Activated CD8-positive, alpha-beta memory T cell treated with anti-CD3 and anti-CD28 coated beads, Interleukin-2, amount 10 ng/mL, durations not matched to agents 7 days and 5 days (primary cell): ENCODE results near the gene SPP2. TPM values are rescaled to one million over a fixed set of nuclear protein-coding genes. Genes with fewer than 3 reads are reported as not detected.
A peak's percentile ranks its signal among the peaks of the same experiment; 100 is the strongest.

ENCODE experiments used
- ATAC-seq: fragments of 150-1000 bp; cut with Tn5 transposase; one replicate; pipeline ENCODE4 v1.10.0; 2021; ENCODE audit warnings: moderate library complexity
- CTCF ChIA-PET: fragments of 350-600 bp; sonication (Branson Sonifier 250); formaldehyde crosslinking; loops from one replicate; lab custom pipeline; 2021; ENCODE audit warnings: antibody characterized with exemption; lab: Charles Lee
- DNase-seq: peaks from one replicate; pipeline ENCODE4 v3.0.0-alpha.2; 2020
- H3K27ac Mint-ChIP-seq: one replicate; pipeline ENCODE4 v1.8.0; 2021; ENCODE audit warnings: mild to moderate bottlenecking, mixed read lengths
- H3K27me3 Mint-ChIP-seq: one replicate; pipeline ENCODE4 v1.8.0; 2021; ENCODE audit warnings: mixed read lengths
- H3K36me3 Mint-ChIP-seq: one replicate; pipeline ENCODE4 v1.8.0; 2021; ENCODE audit warnings: mild to moderate bottlenecking, mixed read lengths
- H3K4me1 Mint-ChIP-seq: one replicate; pipeline ENCODE4 v1.8.0; 2021; ENCODE audit warnings: mixed read lengths
- H3K4me3 Mint-ChIP-seq: one replicate; pipeline ENCODE4 v1.8.0; 2021; ENCODE audit warnings: mild to moderate bottlenecking, moderate library complexity, mixed read lengths
- H3K9me3 Mint-ChIP-seq: one replicate; pipeline ENCODE4 v1.8.0; 2022; ENCODE audit warnings: low read depth, mixed read lengths
- total RNA-seq, 2 experiments: library from RNA; stranded (reverse); gene quantifications; one replicate each; pipeline ENCODE4 v1.2.3, GENCODE V29; 2021

The SPP2 gene
- total RNA-seq, 2 experiments from 2014 or later, result not detected

GRCh38 chr2:234025891-234026401 is 24.6 kb upstream of the SPP2 start:
- peaks cover 4% of the 10 kb centered on the region for H3K9me3 Mint-ChIP-seq
- H3K27me3 Mint-ChIP-seq, result peaks cover 3% of the 10 kb centered on the region
- H3K4me1 Mint-ChIP-seq, result peaks cover 35% of the 10 kb centered on the region
- CTCF ChIA-PET, result interaction anchor here (1.3 to 1.5 kb wide), 2 partner anchors 8 to 520 kb away, joined by 3 read pairs; no protein-coding TSS in a partner anchor
- DNase-seq (no peak), ATAC-seq (peak; percentile 20)
- peak overlapping the region; percentile 63 for H3K4me3 Mint-ChIP-seq
- peaks cover 5% of the 10 kb centered on the region for H3K36me3 Mint-ChIP-seq
- peak overlapping the region; percentile 76 for H3K27ac Mint-ChIP-seq

GRCh38 chr2:234026693-234027254 is 23.7 kb upstream of the SPP2 start:
- Mint-ChIP-seq H3K27ac (peak overlapping the region; percentile 53), H3K4me3 (peak overlapping the region; percentile 25), H3K36me3 (peaks cover 10% of the 10 kb centered on the region), H3K4me1 (peaks cover 43% of the 10 kb centered on the region), H3K9me3 (peaks cover 4% of the 10 kb centered on the region), H3K27me3 (peaks cover 3% of the 10 kb centered on the region)
- CTCF ChIA-PET, result no interaction called here
- DNase-seq (no peak), ATAC-seq (no peak)

DNA sequence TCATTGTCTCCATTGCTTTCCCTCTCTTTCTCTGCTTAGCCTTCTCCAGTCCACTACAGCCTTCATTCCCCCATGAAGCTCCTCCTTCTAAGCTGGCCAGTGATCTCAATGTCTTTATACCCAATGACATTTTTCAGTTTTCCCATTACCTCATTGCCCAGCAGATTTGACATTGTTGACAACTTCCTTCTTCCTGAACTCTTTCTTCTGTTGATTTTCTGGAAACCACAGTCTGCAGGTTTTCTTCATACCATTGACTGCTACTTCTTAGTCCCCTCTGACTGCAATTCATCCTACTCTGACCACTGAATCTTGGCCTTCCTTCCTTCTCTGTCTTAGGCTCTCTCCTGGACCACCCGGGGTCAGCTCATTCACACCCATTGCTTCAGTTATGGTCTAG is 22.9 kb upstream of the SPP2 start:
- Mint-ChIP-seq H3K4me3 (no peak overlapping the region), H3K27ac (peak overlapping the region; percentile 9), H3K9me3 (peaks cover 4% of the 10 kb centered on the region), H3K36me3 (peaks cover 15% of the 10 kb centered on the region), H3K4me1 (peaks cover 52% of the 10 kb centered on the region), H3K27me3 (peaks cover 3% of the 10 kb centered on the region)
- CTCF ChIA-PET, result interaction anchor here (1.0 kb wide), 1 partner anchor 8 kb away, joined by 3 read pairs; no protein-coding TSS in a partner anchor
- DNase-seq (no peak), ATAC-seq (no peak)

DNA sequence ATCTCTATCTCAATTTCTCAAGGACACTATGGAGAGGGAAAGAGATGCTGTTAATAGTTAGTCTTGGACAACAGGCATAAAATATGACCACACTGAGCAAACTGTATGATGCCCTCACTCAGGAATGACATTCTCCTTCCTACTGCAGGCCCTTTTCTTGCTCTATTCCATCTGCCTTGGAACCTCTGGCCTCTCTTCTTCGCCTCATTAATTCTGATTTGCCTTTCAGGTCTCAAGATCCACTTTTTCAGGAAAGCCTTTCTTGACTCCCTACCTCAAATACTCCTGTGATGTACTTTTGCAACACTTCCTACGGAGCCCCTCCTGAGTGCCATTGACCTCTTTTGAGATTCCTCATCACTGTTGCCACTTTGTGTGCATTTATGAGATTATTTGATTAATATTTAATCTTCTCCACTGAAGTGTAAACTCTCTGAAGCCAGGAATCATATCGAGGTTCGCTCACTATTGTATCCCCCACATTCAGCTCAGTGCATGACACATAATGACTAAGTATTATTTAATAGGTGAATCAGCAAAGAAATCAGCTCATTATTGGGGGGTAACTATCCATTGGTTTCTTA is 21.3 kb upstream of the SPP2 start:
- CTCF ChIA-PET, result interaction anchor here (1.0 kb wide), 1 partner anchor 106 kb away, joined by 3 read pairs; no protein-coding TSS in a partner anchor
- no peak overlapping the region for H3K4me3 Mint-ChIP-seq
- no peak overlapping the region for H3K27ac Mint-ChIP-seq
- ATAC-seq (no peak), DNase-seq (no peak)
- peaks cover 11% of the 10 kb centered on the region for H3K9me3 Mint-ChIP-seq
- peaks cover 62% of the 10 kb centered on the region for H3K4me1 Mint-ChIP-seq
- peaks cover 29% of the 10 kb centered on the region for H3K36me3 Mint-ChIP-seq
- H3K27me3 Mint-ChIP-seq, result peaks cover 6% of the 10 kb centered on the region

- Mint-ChIP-seq H3K27ac (peak overlapping the region; percentile 44), H3K36me3 (peaks cover 32% of the 10 kb centered on the region), H3K4me1 (peaks cover 51% of the 10 kb centered on the region), H3K27me3 (peaks cover 6% of the 10 kb centered on the region), H3K9me3 (peaks cover 14% of the 10 kb centered on the region), H3K4me3 (no peak overlapping the region)
- CTCF ChIA-PET, result no interaction called here
- ATAC-seq (no peak), DNase-seq (no peak)
Measured at GRCh38 chr2:234031207-234031606, 19.3 kb upstream of the SPP2 start.

DNA sequence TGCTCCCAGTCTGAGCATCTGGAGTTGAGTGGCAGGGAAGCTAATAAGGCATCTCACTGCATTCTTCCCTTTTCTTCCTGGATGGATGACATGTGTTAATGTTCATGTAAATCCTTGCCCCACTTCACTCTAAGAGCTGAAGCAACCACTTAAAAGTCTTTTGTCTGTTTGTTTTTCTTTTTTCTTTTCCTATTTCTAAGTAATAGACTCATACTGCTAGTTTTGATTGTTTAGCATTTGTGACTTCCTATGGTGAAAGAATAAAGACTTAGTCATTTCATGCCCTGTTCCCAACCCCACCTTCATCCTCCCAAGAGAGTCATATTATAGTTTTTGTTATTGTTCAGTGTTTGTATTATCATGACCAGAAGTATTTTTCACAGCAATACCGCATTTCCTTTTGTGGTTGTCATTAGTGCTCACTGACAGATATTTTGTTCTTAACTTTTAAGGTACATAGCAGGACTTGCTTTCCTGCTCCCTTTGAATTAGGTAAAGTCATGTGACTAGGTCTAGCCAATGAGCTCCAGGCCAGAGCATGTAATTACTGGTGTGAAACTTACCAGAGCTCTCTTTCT is 18.1 kb upstream of the SPP2 start:
- ATAC-seq, result peak; percentile 91
- Mint-ChIP-seq H3K36me3 (peaks cover 36% of the 10 kb centered on the region), H3K9me3 (peaks cover 20% of the 10 kb centered on the region), H3K4me1 (peaks cover 40% of the 10 kb centered on the region), H3K4me3 (no peak overlapping the region), H3K27ac (peak overlapping the region; percentile 76), H3K27me3 (peaks cover 14% of the 10 kb centered on the region)
- peak; percentile 87 for DNase-seq
- CTCF ChIA-PET, result interaction anchor here (0.8 to 1.6 kb wide), 5 partner anchors 9 to 257 kb away, joined by 3 to 6 read pairs (median 3); no protein-coding TSS in a partner anchor

DNA sequence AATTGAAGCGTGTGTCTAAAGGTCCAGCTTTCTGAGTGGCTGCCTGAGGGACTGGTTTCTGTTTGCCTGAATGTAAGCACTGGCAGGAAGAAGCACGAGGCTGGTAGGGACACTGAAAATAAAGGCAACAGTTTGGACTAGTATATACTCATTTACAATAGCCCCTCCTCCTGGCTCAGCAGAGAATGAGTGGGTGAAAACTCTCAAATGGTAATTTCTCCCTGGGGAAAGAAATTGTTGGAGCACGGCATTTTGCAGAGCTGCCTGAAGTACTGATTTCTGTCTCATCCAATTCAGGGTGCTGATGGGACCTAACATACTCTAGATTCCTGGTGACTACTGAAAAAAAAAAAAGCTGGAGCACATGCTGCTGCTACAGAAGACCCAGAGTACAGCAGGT is 17.3 kb upstream of the SPP2 start:
- CTCF ChIA-PET, result interaction anchor here (0.8 to 1.6 kb wide), 7 partner anchors 8 to 468 kb away, joined by 3 to 6 read pairs (median 3); no protein-coding TSS in a partner anchor
- Mint-ChIP-seq H3K4me3 (no peak overlapping the region), H3K36me3 (peaks cover 37% of the 10 kb centered on the region), H3K4me1 (peaks cover 34% of the 10 kb centered on the region), H3K9me3 (peaks cover 22% of the 10 kb centered on the region), H3K27ac (peak overlapping the region; percentile 76), H3K27me3 (peaks cover 16% of the 10 kb centered on the region)
- no peak for DNase-seq
- ATAC-seq, result no peak

DNA sequence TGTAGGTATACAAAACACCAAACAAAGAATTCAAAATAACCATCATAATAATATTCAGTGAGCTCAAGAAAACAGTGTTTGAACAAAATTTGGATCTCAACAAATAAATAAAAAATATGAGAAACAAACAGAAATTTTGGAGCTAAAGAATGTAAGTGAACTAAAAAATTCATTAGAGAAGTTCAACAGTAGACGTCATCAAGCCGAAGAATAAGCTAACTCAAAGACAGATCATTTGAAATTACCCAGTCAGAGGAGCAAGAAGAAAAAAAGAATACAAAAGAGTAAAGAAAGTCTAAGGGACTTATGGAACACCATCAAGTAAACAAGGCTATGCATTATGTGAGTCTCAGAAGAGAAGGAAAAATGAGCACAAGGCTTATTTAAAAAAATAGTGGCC is 16.6 kb upstream of the SPP2 start:
- CTCF ChIA-PET, result interaction anchor here (0.9 to 1.2 kb wide), 3 partner anchors 9 to 467 kb away, joined by 3 to 4 read pairs (median 3); no protein-coding TSS in a partner anchor
- H3K9me3 Mint-ChIP-seq, result peaks cover 22% of the 10 kb centered on the region

DNA sequence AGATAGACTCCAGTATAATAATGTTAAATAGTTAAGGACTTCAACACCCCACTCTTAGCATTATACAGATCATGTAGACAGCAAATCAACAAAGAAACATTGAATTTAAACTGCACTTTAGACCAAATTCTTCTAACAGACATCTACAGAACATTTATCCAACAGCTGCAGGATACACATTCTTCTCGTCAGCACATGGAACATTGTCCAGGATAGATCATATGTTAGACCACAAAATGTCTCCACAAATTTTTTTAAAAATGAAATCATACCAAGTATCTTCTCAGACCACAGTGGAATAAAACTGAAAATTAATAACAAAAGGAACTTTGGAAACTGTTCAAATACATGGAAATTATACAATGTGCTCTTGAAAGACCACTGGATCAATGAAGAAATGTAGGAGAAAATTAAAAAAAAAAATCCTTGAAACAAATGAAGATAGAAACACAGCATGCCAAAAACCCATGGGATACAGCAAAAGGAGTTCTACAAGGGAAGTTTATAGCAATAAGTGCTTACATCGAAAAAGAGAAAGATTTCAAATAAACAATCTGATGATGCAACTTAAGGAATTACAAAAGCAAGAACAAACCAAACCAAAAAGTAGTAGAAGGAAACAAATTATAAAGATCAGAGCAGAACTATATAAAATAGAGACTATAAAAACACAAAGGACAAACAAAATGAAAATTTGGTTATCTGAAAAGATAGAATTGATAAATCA is 12.3 kb upstream of the SPP2 start:
- Mint-ChIP-seq H3K36me3 (peaks cover 21% of the 10 kb centered on the region), H3K9me3 (peaks cover 20% of the 10 kb centered on the region), H3K27me3 (peaks cover 47% of the 10 kb centered on the region), H3K4me3 (no peak overlapping the region), H3K4me1 (peaks cover 4% of the 10 kb centered on the region), H3K27ac (no peak overlapping the region)
- DNase-seq (no peak), ATAC-seq (no peak)
- CTCF ChIA-PET, result no interaction called here

More for the DNA sequence above, 16.6 kb upstream of the SPP2 start:
- Mint-ChIP-seq H3K4me3 (no peak overlapping the region), H3K4me1 (peaks cover 31% of the 10 kb centered on the region), H3K27ac (no peak overlapping the region), H3K27me3 (peaks cover 21% of the 10 kb centered on the region), H3K36me3 (peaks cover 37% of the 10 kb centered on the region)
- DNase-seq (no peak), ATAC-seq (no peak)

DNA sequence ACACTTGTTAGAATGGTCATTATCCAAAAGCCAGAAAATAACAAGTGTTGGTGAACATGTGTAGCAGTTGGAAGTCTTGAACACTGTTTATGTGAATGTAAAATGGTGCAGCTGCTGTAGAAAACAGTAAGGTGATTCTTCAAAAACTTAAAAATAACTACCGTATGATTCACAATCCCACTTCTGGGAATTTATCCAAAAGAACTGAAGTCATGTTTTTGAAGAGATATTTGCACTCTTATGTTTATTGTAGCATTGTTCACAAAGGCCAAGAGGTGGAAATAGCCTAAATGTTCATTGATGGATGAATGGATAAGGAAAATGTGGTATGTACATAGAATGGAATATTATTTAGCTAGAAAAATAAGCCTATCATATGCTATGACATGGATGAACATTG is 6.3 kb upstream of the SPP2 start:
- no peak for DNase-seq
- CTCF ChIA-PET, result no interaction called here
- no peaks in the 10 kb centered on the region for H3K36me3 Mint-ChIP-seq
- no peak for ATAC-seq
- no peaks in the 10 kb centered on the region for H3K4me1 Mint-ChIP-seq
- peaks cover 36% of the 10 kb centered on the region for H3K27me3 Mint-ChIP-seq
- no peak overlapping the region for H3K27ac Mint-ChIP-seq
- peaks cover 2% of the 10 kb centered on the region for H3K9me3 Mint-ChIP-seq
- no peak overlapping the region for H3K4me3 Mint-ChIP-seq

- no peak overlapping the region for H3K4me3 Mint-ChIP-seq
- no peak overlapping the region for H3K27ac Mint-ChIP-seq
- no peaks in the 10 kb centered on the region for H3K4me1 Mint-ChIP-seq
- peaks cover 28% of the 10 kb centered on the region for H3K27me3 Mint-ChIP-seq
- no peaks in the 10 kb centered on the region for H3K36me3 Mint-ChIP-seq
- CTCF ChIA-PET, result no interaction called here
- ATAC-seq (no peak), DNase-seq (no peak)
- peaks cover 2% of the 10 kb centered on the region for H3K9me3 Mint-ChIP-seq
Measured at GRCh38 chr2:234046521-234046920, 4.0 kb upstream of the SPP2 start.

DNA sequence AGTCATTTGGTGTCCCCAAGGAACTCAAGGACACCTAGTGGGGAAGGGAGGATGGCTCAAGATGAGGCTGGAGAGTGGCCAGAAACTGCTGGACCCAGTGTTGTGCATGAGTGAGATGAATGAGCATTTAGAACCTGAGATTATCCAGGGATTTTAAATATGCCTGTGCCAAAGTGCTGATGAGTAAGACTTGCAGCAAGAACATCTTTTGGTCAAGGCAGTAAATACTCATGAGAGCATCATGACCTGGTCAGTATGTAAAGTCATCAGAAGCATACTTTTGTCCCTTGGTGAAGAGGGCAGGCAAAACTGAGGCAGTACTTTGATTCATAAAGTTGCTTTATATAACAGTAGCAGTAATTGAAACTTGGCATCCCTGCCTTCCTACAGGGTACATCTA is 3.1 kb upstream of the SPP2 start:
- no peak overlapping the region for H3K27ac Mint-ChIP-seq
- H3K27me3 Mint-ChIP-seq, result peaks cover 31% of the 10 kb centered on the region
- DNase-seq (no peak), ATAC-seq (no peak)
- H3K36me3 Mint-ChIP-seq, result no peaks in the 10 kb centered on the region
- H3K4me3 Mint-ChIP-seq, result no peak overlapping the region
- H3K9me3 Mint-ChIP-seq, result peaks cover 2% of the 10 kb centered on the region
- no peaks in the 10 kb centered on the region for H3K4me1 Mint-ChIP-seq
- CTCF ChIA-PET, result no interaction called here

- no peaks in the 10 kb centered on the region for H3K4me1 Mint-ChIP-seq
- no peaks in the 10 kb centered on the region for H3K36me3 Mint-ChIP-seq
- ATAC-seq, result no peak
- CTCF ChIA-PET, result no interaction called here
- no peak for DNase-seq
- no peak overlapping the region for H3K27ac Mint-ChIP-seq
- peaks cover 31% of the 10 kb centered on the region for H3K27me3 Mint-ChIP-seq
- no peak overlapping the region for H3K4me3 Mint-ChIP-seq
- H3K9me3 Mint-ChIP-seq, result peaks cover 2% of the 10 kb centered on the region
Measured at GRCh38 chr2:234048049-234048448, 2.5 kb upstream of the SPP2 start.
